Inferior parietal cortex (tissue), 1 donor: ENCODE data around the gene PLPP2.

Experiments
- DNase-seq: peaks from one replicate; pipeline ENCODE4 v3.0.0-alpha.2; 2016; ENCODE audit errors: extremely low spot score

The PLPP2 gene

DNA sequence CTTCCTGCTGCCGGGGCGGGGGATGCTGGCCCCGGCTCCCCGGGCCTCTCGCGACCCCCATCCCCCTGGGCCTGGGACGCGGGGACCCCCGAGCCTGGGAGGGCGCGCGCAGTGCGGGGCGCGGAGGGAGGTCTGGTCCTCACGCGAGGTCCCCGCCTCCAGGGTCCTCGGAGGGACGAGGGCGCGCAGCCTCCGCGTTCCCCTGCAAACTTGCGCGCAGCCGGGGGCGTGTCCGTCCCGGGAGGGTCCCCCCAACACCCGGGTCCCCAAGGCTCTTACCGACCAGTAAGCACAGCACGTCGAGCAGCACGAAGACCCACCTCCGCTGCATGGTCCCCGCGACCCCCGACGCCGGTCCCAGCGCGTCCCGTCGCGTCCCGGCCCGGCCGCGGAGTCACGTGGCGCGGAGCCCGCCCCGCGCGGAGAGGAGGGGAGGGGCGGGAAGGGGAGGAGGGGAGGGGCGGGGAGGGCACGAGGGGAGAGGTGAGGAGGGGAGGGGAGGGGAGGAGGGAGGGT is at the start of gene PLPP2:
Gene PLPP2 (minus strand): TSS at position 398 of the 516 bp plus-strand sequence. CDS start 67 bp downstream, at position 331.
- DNase-seq = peak; percentile 32

DNA sequence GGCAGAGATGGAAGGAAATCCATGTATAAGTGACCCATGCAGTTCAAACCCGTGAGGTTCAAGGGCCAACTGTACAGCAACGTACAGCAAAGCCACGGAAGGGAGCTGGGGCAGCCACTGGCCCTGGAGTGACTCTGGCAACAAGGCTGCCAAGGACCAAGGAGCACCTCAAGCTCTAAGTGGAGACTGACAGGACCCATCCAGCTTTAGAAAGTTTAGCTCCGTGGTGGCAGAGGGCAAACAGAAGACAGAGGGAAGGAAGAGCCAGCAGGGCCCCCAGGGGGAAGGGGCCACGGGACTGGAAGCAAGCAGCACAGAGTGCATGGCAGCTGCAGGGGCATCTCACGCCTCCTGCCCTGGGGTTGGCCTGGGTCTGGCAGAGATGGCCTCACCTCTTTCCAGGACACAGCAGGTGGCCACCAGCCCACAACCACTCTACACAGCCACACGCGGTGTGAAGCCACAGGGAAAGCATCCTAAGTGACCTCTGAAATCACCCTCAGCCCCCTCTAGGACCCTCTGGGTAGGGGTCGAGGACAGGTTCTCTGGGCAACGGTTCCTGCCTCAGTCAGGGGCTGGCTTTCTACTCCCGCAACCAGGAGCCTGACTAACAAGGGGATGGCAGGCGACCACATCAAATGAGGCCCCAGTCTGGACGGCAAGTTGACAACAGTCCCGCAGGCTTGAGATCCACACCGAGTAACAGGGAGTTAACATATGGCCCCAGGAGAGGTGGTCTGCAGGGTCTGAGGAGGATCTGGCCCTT is 49.6 kb upstream of the PLPP2 start:
- DNase-seq = no peak

GRCh38 chr19:339262-339887 is 48.2 kb upstream of the PLPP2 start:
- no peak for DNase-seq

- no peak for DNase-seq
Measured at GRCh38 chr19:338421-338820, 47.2 kb upstream of the PLPP2 start.

DNA sequence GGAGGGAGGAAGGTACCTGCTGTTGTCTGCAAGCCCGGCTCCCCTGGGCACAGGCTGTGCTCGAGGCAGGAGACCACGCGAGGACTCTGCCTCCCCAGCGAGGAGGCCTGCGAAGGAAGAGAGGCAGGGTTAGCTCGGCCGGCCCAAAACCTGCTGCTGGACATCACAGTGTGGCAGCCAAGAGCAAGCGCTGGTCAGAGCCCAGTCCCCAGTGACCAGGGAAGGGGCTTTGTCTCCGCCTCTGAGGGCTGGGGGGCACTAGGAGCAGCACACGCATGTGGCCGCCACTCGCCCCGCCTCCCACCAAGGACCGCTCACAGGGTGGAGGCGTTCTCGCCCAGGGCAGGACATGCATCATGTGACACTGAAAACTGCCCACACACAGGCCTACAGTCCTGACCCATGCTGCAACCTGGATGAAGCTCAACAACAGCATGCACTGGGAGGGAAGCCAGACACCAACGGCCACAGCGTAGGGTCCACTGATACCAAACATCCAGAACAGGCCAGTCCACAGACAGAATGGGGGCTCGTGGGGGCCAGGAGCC is 44.9 kb upstream of the PLPP2 start:
- DNase-seq = no peak

GRCh38 chr19:335486-336066 is 44.4 kb upstream of the PLPP2 start:
- DNase-seq = no peak

- DNase-seq = no peak
Measured at GRCh38 chr19:335072-335471, 43.9 kb upstream of the PLPP2 start.

- no peak for DNase-seq
Measured at GRCh38 chr19:334296-335071, 43.3 kb upstream of the PLPP2 start.

DNA sequence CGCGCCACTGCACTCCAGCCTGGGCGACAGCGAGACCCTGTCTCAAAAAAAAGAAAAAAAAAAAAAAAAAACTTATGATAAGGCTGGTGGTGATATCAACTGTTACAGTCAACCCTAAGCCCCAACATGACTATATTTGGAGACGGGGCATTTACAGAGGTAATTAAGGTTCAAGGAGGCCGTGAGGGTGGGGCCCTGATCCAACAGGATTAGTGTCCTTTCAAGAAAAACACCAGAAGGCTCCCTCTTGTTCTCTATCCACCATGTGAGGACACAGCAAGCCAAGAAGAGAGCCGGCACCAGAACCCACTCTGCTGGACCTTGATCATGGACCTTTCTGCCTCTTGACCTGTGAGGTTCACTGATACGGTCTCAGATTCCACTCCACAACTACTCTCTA is 39.3 kb upstream of the PLPP2 start:
- DNase-seq = no peak

- no peak for DNase-seq
Measured at GRCh38 chr19:329876-330275, 38.7 kb upstream of the PLPP2 start.

GRCh38 chr19:328025-328505 is 36.9 kb upstream of the PLPP2 start:
- no peak for DNase-seq

GRCh38 chr19:327291-328024 is 36.3 kb upstream of the PLPP2 start:
- no peak for DNase-seq

GRCh38 chr19:326871-327270 is 35.7 kb upstream of the PLPP2 start:
- DNase-seq = no peak

DNA sequence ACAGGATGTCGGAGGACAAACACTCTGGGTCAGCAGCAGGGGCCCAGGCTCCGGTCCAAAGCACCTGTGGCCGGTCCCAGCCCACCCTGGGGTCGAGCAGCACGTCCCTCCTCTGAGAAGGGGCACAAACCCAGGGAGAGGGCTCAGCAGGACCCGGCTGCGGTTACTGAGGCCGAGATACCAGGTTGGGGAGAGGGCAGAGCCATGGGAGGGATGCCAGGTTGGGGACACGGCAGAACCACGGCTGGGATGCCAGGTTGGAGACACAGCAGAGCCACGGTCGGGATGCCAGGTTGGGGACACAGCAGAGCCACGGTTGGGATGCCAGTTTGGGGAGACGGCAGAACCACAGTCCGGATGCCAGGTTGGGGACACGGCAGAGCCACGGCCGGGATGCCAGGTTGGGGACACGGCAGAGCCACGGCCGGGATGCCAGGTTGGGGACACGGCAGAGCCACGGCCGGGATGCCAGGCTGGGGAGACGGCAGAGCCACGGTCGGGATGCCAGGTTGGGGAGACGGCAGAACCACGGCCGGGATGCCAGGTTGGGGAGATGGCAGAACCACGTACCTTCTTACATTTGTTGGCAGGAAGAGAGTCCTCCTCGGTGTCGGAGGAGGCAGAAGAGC is 34.8 kb upstream of the PLPP2 start:
- no peak for DNase-seq

- DNase-seq = no peak
Measured at GRCh38 chr19:325173-325936, 34.2 kb upstream of the PLPP2 start.

GRCh38 chr19:324716-325115 is 33.5 kb upstream of the PLPP2 start:
- no peak for DNase-seq

DNA sequence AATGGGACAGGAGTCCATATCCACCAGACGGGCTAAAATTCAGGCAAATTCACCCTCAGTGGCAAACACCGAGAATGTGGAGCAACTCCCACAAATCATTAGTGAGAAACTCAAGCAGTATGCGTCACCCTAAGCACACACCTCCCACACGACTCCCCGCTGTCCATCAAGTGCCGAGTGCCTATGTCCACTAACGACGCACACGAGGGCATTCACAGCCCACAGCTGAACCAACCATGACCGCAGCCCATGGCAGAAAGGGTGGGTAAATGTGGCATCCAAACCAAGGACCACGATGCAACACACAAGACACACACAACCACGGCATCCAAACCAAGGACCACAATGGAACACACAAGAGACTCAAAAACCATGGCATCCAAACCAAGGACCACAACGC is 31.4 kb upstream of the PLPP2 start:
- no peak for DNase-seq

- no peak for DNase-seq
Measured at GRCh38 chr19:318509-318774, 27.2 kb upstream of the PLPP2 start.

- no peak for DNase-seq
Measured at GRCh38 chr19:317710-318508, 26.7 kb upstream of the PLPP2 start.
